ENCODE data around the gene SATB2. TPM values are rescaled to one million over a fixed set of nuclear protein-coding genes. Genes with fewer than 3 reads are reported as not detected.

The SATB2 gene
- total and polyA plus RNA-seq, 2 donors from 2014 or later, result 1.3 to 17.5 TPM

- H3K9ac ChIP-seq (ENCODE audit: low read length in 3 of 3), result no peak overlapping the region
- no peaks in the 10 kb centered on the region for H3K4me1 ChIP-seq (ENCODE audit: control insufficient read depth in 2 of 3, insufficient read depth in 2 of 3, low read depth in 1 of 3, low read length in 3 of 3)
- no peaks in the 10 kb centered on the region for H3K9me3 ChIP-seq (ENCODE audit: control insufficient read depth in 2 of 3, insufficient read depth in 1 of 3, low read length in 3 of 3)
- no peaks in the 10 kb centered on the region for H3K36me3 ChIP-seq (ENCODE audit: control insufficient read depth in 2 of 3, insufficient read depth in 3 of 3, low read length in 3 of 3)
- no peak for TF ChIP-seq CTCF (IDR thresholded peaks at IDR 0.05; ENCODE audit: borderline replicate concordance, extremely low read depth, insufficient read depth)
- no peak for DNase-seq
- intact Hi-C loops (cut with DNase I), result no loop called here
- no peak overlapping the region for H3K4me3 ChIP-seq (ENCODE audit: low read length in 3 of 3)
- H3K27me3 ChIP-seq (ENCODE audit: control insufficient read depth, insufficient read depth, low read length), result no peaks in the 10 kb centered on the region
- no peak overlapping the region for H3K27ac ChIP-seq (ENCODE audit: low read depth in 2 of 2, low read length in 2 of 2)
- FAIRE-seq, result no peak
Measured at GRCh38 chr2:199335502-199335901, 122.2 kb downstream of the SATB2 start.

- Histone ChIP-seq H3K4me3 (ENCODE audit: low read length in 3 of 3) (no peak overlapping the region), H3K36me3 (ENCODE audit: control insufficient read depth in 2 of 3, insufficient read depth in 3 of 3, low read length in 3 of 3) (no peaks in the 10 kb centered on the region), H3K9ac (ENCODE audit: low read length in 3 of 3) (no peak overlapping the region), H3K27ac (ENCODE audit: low read depth in 2 of 2, low read length in 2 of 2) (no peak overlapping the region), H3K4me1 (ENCODE audit: control insufficient read depth in 2 of 3, insufficient read depth in 2 of 3, low read depth in 1 of 3, low read length in 3 of 3) (no peaks in the 10 kb centered on the region), H3K27me3 (ENCODE audit: control insufficient read depth, insufficient read depth, low read length) (no peaks in the 10 kb centered on the region), H3K9me3 (ENCODE audit: control insufficient read depth in 2 of 3, insufficient read depth in 1 of 3, low read length in 3 of 3) (no peaks in the 10 kb centered on the region)
- no peak for DNase-seq
- FAIRE-seq, result no peak
- intact Hi-C loops (cut with DNase I), result no loop called here
- TF ChIP-seq CTCF (IDR thresholded peaks at IDR 0.05; ENCODE audit: borderline replicate concordance, extremely low read depth, insufficient read depth), result no peak
Measured at GRCh38 chr2:199329466-199329865, 128.3 kb downstream of the SATB2 start.

GRCh38 chr2:199329031-199329430 is 128.7 kb downstream of the SATB2 start:
- DNase-seq (no peak), FAIRE-seq (no peak)
- Histone ChIP-seq H3K4me1 (ENCODE audit: control insufficient read depth in 2 of 3, insufficient read depth in 2 of 3, low read depth in 1 of 3, low read length in 3 of 3) (no peaks in the 10 kb centered on the region), H3K9me3 (ENCODE audit: control insufficient read depth in 2 of 3, insufficient read depth in 1 of 3, low read length in 3 of 3) (no peaks in the 10 kb centered on the region), H3K9ac (ENCODE audit: low read length in 3 of 3) (no peak overlapping the region), H3K27ac (ENCODE audit: low read depth in 2 of 2, low read length in 2 of 2) (no peak overlapping the region), H3K27me3 (ENCODE audit: control insufficient read depth, insufficient read depth, low read length) (no peaks in the 10 kb centered on the region), H3K4me3 (ENCODE audit: low read length in 3 of 3) (no peak overlapping the region), H3K36me3 (ENCODE audit: control insufficient read depth in 2 of 3, insufficient read depth in 3 of 3, low read length in 3 of 3) (no peaks in the 10 kb centered on the region)
- TF ChIP-seq CTCF (IDR thresholded peaks at IDR 0.05; ENCODE audit: borderline replicate concordance, extremely low read depth, insufficient read depth), result no peak
- intact Hi-C loops (cut with DNase I), result no loop called here

GRCh38 chr2:199325881-199326280 is 131.9 kb downstream of the SATB2 start:
- Histone ChIP-seq H3K27me3 (ENCODE audit: control insufficient read depth, insufficient read depth, low read length) (no peaks in the 10 kb centered on the region), H3K4me1 (ENCODE audit: control insufficient read depth in 2 of 3, insufficient read depth in 2 of 3, low read depth in 1 of 3, low read length in 3 of 3) (no peaks in the 10 kb centered on the region), H3K4me3 (ENCODE audit: low read length in 3 of 3) (no peak overlapping the region), H3K36me3 (ENCODE audit: control insufficient read depth in 2 of 3, insufficient read depth in 3 of 3, low read length in 3 of 3) (no peaks in the 10 kb centered on the region), H3K27ac (ENCODE audit: low read depth in 2 of 2, low read length in 2 of 2) (no peak overlapping the region), H3K9me3 (ENCODE audit: control insufficient read depth in 2 of 3, insufficient read depth in 1 of 3, low read length in 3 of 3) (no peaks in the 10 kb centered on the region), H3K9ac (ENCODE audit: low read length in 3 of 3) (no peak overlapping the region)
- no peak for TF ChIP-seq CTCF (IDR thresholded peaks at IDR 0.05; ENCODE audit: borderline replicate concordance, extremely low read depth, insufficient read depth)
- intact Hi-C loops (cut with DNase I), result no loop called here
- FAIRE-seq (no peak), DNase-seq (no peak)

Measured in kidney (tissue), 14 donors.